GM12875 (cell line): ENCODE measurements around the gene MEIKIN.

Experiments used
- H3K4me3 ChIP-seq: one replicate; pipeline ENCODE4 v1.5.1; 2011; ENCODE audit warnings: low read depth, low read length, control low read depth
- TF ChIP-seq, protein P1 (sequence below): IDR thresholded peaks from 2 replicates; pipeline ENCODE4 v1.5.1; 2011; ENCODE audit warnings: low read depth, mild to moderate bottlenecking, control low read depth, inconsistent platforms, low read length, moderate library complexity, borderline replicate concordance; ENCODE audit not compliant: insufficient read depth

Gene MEIKIN, protein sequence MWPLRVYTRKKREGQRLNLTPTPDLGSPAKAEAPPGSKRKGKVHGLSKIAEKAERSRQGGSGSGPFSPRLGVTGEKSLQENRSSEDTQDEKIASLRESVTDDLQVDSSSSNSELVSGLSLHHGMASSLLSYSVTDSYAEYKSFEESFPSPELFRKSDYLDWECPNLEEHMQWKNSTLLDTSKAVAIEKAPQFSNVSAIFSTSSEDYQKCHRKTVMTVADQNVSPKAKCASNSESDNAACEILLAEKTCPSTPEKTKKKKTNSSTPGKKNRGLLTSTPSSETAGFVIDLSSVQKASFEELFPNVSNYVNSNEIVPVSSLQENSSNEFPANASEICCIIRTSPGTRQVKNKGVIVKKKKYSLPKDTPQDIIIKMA

DNA sequence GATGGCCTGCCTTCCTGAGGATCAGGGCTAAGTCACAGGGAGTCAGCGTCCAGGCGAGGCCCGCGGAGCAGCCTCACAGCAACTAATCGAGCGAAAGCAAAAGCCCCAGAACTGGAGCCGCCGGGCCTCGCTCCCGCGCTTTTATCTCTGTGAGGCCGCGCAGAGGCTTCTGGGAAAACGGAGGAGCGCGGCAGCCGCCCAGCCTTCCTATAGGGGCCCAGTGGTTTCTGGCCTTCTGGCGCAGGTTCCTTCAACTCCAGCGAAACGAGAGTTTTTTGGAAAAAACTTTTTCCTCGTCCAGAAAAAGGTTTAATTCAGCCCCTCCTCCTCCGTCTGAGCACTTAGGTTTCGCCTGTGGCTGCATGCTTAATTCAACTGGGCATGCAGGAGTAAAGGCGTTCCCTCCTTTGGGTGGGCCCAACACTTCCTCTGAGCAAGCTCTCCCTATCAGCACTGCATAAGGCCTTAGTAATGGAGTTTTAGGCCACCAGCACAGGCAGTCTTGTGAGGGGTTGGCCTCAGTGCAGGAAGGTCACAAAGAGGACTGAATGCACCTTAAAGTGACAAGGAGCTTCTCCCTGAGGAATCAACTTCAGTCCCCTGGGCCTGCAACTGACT is at the start of gene MEIKIN:
Gene MEIKIN (minus strand): TSS at position 113 of the 618 bp plus-strand sequence. CDS start 158 bp downstream, outside the sequence.
- TF ChIP-seq, protein P1, sequence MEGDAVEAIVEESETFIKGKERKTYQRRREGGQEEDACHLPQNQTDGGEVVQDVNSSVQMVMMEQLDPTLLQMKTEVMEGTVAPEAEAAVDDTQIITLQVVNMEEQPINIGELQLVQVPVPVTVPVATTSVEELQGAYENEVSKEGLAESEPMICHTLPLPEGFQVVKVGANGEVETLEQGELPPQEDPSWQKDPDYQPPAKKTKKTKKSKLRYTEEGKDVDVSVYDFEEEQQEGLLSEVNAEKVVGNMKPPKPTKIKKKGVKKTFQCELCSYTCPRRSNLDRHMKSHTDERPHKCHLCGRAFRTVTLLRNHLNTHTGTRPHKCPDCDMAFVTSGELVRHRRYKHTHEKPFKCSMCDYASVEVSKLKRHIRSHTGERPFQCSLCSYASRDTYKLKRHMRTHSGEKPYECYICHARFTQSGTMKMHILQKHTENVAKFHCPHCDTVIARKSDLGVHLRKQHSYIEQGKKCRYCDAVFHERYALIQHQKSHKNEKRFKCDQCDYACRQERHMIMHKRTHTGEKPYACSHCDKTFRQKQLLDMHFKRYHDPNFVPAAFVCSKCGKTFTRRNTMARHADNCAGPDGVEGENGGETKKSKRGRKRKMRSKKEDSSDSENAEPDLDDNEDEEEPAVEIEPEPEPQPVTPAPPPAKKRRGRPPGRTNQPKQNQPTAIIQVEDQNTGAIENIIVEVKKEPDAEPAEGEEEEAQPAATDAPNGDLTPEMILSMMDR, result no peak
- no peak within 1 kb of the TSS for H3K4me3 ChIP-seq

DNA sequence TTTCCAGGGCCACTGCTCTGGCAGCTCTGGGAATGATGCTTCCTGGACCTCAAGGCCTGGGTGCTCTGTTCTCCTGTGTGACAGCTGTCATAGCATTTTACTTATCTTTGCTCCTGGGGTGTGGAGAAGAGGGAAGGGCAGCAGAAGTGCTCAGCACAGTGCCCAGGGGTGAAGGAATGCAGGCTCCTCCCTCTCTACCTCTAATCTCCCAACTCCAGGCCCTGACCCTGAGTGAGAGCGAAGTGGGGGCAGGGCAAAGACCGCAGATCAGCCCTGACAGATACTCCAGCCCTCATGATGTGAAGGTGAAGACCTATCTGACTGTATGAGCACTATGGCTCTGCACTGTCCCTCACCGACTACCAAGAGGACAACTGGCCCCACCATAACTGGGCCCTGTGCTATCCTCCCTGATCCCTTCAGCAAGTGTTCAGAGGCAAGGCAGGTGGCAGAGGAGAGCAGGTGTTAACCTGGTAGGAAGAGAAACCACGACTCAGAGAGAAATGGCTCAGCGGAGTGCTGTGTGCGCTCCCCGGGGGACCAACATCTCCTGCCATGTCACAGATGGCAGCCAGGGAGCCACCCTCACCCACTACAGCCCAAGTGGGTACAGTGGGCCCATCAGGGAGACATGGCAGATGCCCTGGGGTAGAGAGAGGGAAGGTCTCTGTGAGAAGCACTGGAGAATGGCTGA is 49.2 kb upstream of the MEIKIN start:
- TF ChIP-seq, protein P1, result no peak
- H3K4me3 ChIP-seq, result no peak overlapping the region

DNA sequence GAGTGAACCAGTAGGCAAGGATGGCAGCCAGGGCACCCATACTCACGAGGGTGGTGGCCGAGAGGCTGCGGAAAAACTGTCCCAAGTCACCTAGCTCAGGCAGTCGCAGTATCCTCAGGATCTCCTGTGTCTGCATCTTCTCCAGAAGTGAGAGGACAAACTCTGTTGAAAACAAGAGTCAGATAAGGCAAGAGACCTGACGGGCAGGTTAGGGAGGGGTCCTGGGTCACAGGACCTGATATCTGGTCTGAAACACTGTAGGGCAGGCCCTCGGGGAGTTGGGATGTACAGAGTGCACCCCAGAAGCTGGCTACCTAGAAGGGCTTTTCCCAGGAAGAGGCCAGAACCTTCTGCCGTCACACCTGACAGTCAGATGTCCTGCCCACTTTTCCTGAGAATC is 48.6 kb upstream of the MEIKIN start:
- TF ChIP-seq, protein P1, result no peak
- H3K4me3 ChIP-seq, result no peak overlapping the region

DNA sequence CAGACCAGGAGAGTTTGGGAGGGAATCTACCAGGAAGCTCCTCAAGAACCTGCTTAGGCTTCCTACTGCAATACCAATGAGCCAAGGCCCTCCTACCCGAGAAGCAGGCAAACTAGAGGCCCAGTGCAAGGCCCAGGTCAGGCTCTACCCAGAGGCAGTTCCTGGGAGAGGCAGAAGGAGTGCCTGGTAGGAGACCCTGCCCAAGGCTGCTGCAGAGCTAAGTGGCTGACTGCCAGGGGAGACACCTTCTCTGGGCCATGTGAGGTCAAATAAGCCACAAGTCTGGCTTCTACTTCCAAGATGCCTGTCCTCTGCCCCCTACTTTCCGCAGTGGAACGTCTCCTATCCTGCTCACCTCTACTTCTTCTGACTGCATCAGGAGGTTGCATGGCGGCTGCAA is 48.2 kb upstream of the MEIKIN start:
- TF ChIP-seq, protein P1, result no peak
- no peak overlapping the region for H3K4me3 ChIP-seq

DNA sequence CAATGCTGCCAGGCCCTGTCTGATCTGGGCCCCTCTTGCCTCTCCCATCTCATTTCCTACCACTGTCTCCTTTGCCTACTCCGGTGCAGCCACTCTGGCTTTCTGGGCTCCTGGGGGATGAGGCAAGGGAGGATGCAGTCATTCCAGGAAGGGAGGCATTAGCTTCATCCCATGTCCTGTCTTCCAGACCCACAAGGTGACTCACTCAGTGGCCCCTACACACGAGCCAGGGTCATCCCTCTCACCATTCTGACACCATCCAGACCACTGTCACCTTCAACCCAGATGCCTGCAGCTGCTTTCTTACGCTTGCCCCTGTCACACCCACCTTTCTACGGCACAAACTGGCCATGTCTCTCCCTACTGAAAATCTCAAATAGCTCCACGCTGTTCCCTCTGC is 46.9 kb upstream of the MEIKIN start:
- no peak overlapping the region for H3K4me3 ChIP-seq
- TF ChIP-seq, protein P1, result no peak

DNA sequence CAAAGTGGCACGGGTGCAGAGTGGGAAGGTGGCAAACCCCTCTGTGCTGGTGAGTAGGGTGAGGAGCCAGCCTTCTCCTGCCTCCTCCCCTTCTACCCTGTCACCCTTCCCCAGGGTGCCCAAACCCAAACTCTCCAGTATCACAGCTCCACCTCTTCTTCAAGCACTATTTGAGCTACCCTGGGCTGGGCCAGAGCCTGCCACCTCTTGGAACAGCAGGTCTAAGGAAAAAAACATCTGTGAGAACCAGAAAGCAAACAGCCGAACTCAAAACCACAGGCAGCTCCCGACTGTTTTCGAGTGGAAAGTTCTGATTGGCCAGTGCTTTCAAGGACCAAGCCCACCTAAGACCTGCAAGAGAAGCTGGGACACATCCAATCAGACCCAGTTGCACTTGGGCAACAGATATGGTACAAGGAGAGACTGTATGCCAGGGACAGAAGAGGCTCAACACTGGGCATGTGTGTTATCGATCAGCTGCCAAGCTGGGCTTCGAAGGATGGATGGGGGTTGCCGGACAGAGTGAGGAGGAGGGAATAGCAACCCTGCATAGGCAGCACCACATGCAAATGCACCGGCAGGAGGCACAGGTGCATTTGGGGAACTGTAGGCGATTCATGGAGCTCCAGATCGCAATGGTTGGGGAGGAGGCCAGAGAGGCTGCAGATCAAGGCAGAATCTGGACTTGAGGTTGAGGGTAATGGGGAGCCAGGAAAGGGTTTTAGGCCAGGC is 46.3 kb upstream of the MEIKIN start:
- H3K4me3 ChIP-seq, result no peak overlapping the region
- TF ChIP-seq, protein P1, result no peak
